H1 (cell line): ENCODE data around the gene HSFX4. TPM values are rescaled to one million over a fixed set of nuclear protein-coding genes. Genes with fewer than 3 reads are reported as not detected.
"Not testable (repeated sequence)": the region's sequence is repeated elsewhere in the genome, so short reads cannot be mapped to it uniquely, and the experiment has no call there.

Source experiments
- CTCF ChIA-PET: fragments of 300-600 bp; sonication (Branson Sonifier 250); formaldehyde crosslinking; loops from one replicate; lab custom pipeline; 2021; ENCODE audit not compliant: partially characterized antibody; lab: Charles Lee
- POLR2A ChIA-PET: fragments of 300-600 bp; sonication (Branson Sonifier 250); formaldehyde crosslinking; loops from one replicate; lab custom pipeline; 2021; ENCODE audit warnings: inconsistent platforms; ENCODE audit not compliant: partially characterized antibody; lab: Charles Lee
- DNase-seq, 2 experiments: peaks; one replicate each; pipeline versions ENCODE4 v3.0.0 to v3.0.0-alpha.2; 2010 to 2022; ENCODE audit warnings: low spot score in 2 of 2, low read depth in 1 of 2, mixed read lengths in 1 of 2
- FAIRE-seq: peaks from 2 replicates; lab custom pipeline; 2011; peaks lifted over from hg19 to GRCh38; lab: Jason Lieb, UNC
- H2AFZ ChIP-seq: 2 replicates; pipeline ENCODE4 v1.8.1; 2012; ENCODE audit warnings: low read length, inconsistent platforms
- H2AK5ac ChIP-seq: 2 replicates; pipeline ENCODE4 v1.6.1; 2013; ENCODE audit warnings: low read depth, low read length
- H2BK120ac ChIP-seq: replicated peaks from 2 replicates; pipeline ENCODE3; 2013; ENCODE audit warnings: low read depth, low read length, inconsistent platforms
- H2BK12ac ChIP-seq: 2 replicates; pipeline ENCODE4 v1.6.1; 2013; ENCODE audit warnings: low read depth, low read length
- H2BK15ac ChIP-seq: 2 replicates; pipeline ENCODE4 v1.6.1; 2013; ENCODE audit warnings: low read length
- H2BK20ac ChIP-seq: 2 replicates; pipeline ENCODE4 v1.6.1; 2013; ENCODE audit warnings: low read length
- H2BK5ac ChIP-seq: 2 replicates; pipeline ENCODE4 v1.6.1; 2013; ENCODE audit warnings: low read depth, low read length
- H3K14ac ChIP-seq: 2 replicates; pipeline ENCODE4 v1.6.1; 2013; ENCODE audit warnings: inconsistent platforms; ENCODE audit not compliant: insufficient read length
- H3K18ac ChIP-seq: 2 replicates; pipeline ENCODE4 v1.6.1; 2013; ENCODE audit warnings: low read length; ENCODE audit errors: extremely low read depth
- H3K23ac ChIP-seq: 2 replicates; pipeline ENCODE4 v1.6.1; 2013; ENCODE audit warnings: inconsistent platforms; ENCODE audit not compliant: insufficient read length
- H3K23me2 ChIP-seq: 2 replicates; pipeline ENCODE4 v1.6.1; 2013; ENCODE audit warnings: low read depth, low read length
- H3K27ac ChIP-seq: 2 replicates; pipeline ENCODE4 v1.6.1; 2011; ENCODE audit warnings: low read depth, low read length, inconsistent platforms
- H3K27me3 ChIP-seq, 4 experiments: replicated peaks in 1 of 4; 1 replicate in 1 of 4; 2 replicates in 3 of 4; pipeline versions ENCODE4 v1.6.1 to v1.8.1; 2011 to 2013; ENCODE audit warnings: low read length in 3 of 4, mild to moderate bottlenecking in 3 of 4, inconsistent platforms in 2 of 4, mixed read lengths in 2 of 4, moderate library complexity in 1 of 4; ENCODE audit not compliant: control insufficient read depth in 3 of 4, insufficient read depth in 3 of 4; ENCODE audit errors: extremely low read depth in 1 of 4
- H3K36me3 ChIP-seq, 4 experiments: 2 replicates each; pipeline versions ENCODE4 v1.6.1 to v1.8.1; 2011 to 2013; ENCODE audit warnings: mild to moderate bottlenecking in 4 of 4, low read length in 3 of 4, moderate library complexity in 2 of 4, control low read depth in 1 of 4, inconsistent platforms in 1 of 4; ENCODE audit not compliant: insufficient read depth in 4 of 4, control insufficient read depth in 2 of 4
- H3K4ac ChIP-seq: replicated peaks from 2 replicates; pipeline ENCODE3; 2013; ENCODE audit warnings: low read length, low read depth, mixed read lengths, inconsistent platforms; ENCODE audit not compliant: insufficient read length
- H3K4me1 ChIP-seq, 4 experiments: replicated peaks in 1 of 4; 1 replicate in 1 of 4; 2 replicates in 3 of 4; pipeline versions ENCODE4 v1.6.1 to v1.8.1; 2011 to 2013; ENCODE audit warnings: low read length in 3 of 4, inconsistent platforms in 2 of 4, mixed read lengths in 1 of 4; ENCODE audit not compliant: insufficient read depth in 4 of 4, control insufficient read depth in 3 of 4
- H3K4me2 ChIP-seq, 2 experiments: 2 replicates each; pipeline versions ENCODE4 v1.6.1 to v1.8.1; 2011 to 2013; ENCODE audit warnings: low read depth in 2 of 2, low read length in 2 of 2, control low read depth in 1 of 2, inconsistent platforms in 1 of 2, mild to moderate bottlenecking in 1 of 2; ENCODE audit not compliant: insufficient read depth in 1 of 2
- H3K4me3 ChIP-seq, 4 experiments: fragments of 200-600, 300-600 bp in 1 of 4; sonication (generic), shearing (Covaris generic), sonication (Bioruptor Twin) in 1 of 4; 2 replicates each; pipeline versions ENCODE4 v1.5.1 to v1.8.1; 2011 to 2016; ENCODE audit warnings: low read length in 4 of 4, low read depth in 3 of 4, control low read depth in 2 of 4, inconsistent platforms in 2 of 4, mild to moderate bottlenecking in 2 of 4, mixed read lengths in 1 of 4, moderate library complexity in 1 of 4; ENCODE audit not compliant: insufficient read depth in 2 of 4; ENCODE audit errors: extremely low read depth in 1 of 4
- H3K56ac ChIP-seq: replicated peaks from 2 replicates; pipeline ENCODE3; 2013; ENCODE audit warnings: low read depth, mild to moderate bottlenecking, mixed read lengths, low read length, inconsistent platforms; ENCODE audit not compliant: insufficient read length
- H3K79me1 ChIP-seq: 2 replicates; pipeline ENCODE4 v1.6.1; 2013; ENCODE audit warnings: low read depth, low read length, control low read depth
- H3K79me2 ChIP-seq, 2 experiments: 2 replicates each; pipeline versions ENCODE4 v1.6.1 to v1.8.1; 2012 to 2013; ENCODE audit warnings: low read length in 2 of 2, mild to moderate bottlenecking in 2 of 2, inconsistent platforms in 1 of 2; ENCODE audit not compliant: insufficient read depth in 2 of 2, control insufficient read depth in 1 of 2
- H3K9ac ChIP-seq, 4 experiments: replicated peaks in 1 of 4; 1 replicate in 1 of 4; 2 replicates in 3 of 4; pipeline versions ENCODE4 v1.6.1 to v1.8.1; 2011 to 2013; ENCODE audit warnings: low read depth in 3 of 4, low read length in 3 of 4, control low read depth in 2 of 4, mild to moderate bottlenecking in 2 of 4, moderate library complexity in 2 of 4, inconsistent platforms in 1 of 4; ENCODE audit errors: extremely low read depth in 1 of 4
- H3K9me3 ChIP-seq, 2 experiments: 2 replicates each; pipeline versions ENCODE4 v1.6.1 to v1.8.1; 2012 to 2013; ENCODE audit warnings: mild to moderate bottlenecking in 2 of 2, moderate library complexity in 2 of 2, control low read depth in 1 of 2, inconsistent platforms in 1 of 2, low read depth in 1 of 2, low read length in 1 of 2, mixed read lengths in 1 of 2; ENCODE audit not compliant: insufficient read depth in 2 of 2
- H4K20me1 ChIP-seq, 2 experiments: replicated peaks in 1 of 2; 2 replicates each; pipeline versions ENCODE3 to v1.8.1; 2011 to 2013; ENCODE audit warnings: inconsistent platforms in 2 of 2, low read length in 2 of 2, mild to moderate bottlenecking in 1 of 2; ENCODE audit not compliant: insufficient read depth in 2 of 2, control insufficient read depth in 1 of 2
- H4K5ac ChIP-seq: 2 replicates; pipeline ENCODE4 v1.6.1; 2013; ENCODE audit warnings: low read length, low read depth, mixed read lengths, inconsistent platforms; ENCODE audit not compliant: insufficient read length
- H4K8ac ChIP-seq: 2 replicates; pipeline ENCODE4 v1.8.0; 2013; ENCODE audit warnings: mild to moderate bottlenecking, moderate library complexity, low read length, inconsistent platforms; ENCODE audit not compliant: insufficient read depth; ENCODE audit errors: extremely low read depth
- H4K91ac ChIP-seq: replicated peaks from 2 replicates; pipeline ENCODE3; 2013; ENCODE audit warnings: low read length, mixed read lengths, inconsistent platforms; ENCODE audit not compliant: insufficient read length
- WGBS, 2 experiments: shearing (Covaris generic) in 1 of 2; methylation state at CpG; one replicate each; pipeline versions ENCODE4 v1.1.6 to v1.1.7; 2013 to 2015; ENCODE audit warnings: low lambda C conversion rate in 2 of 2, mixed read lengths in 2 of 2, inconsistent platforms in 1 of 2, low coverage in 1 of 2, missing lambda C conversion rate in 1 of 2; ENCODE audit not compliant: insufficient replicate concordance in 2 of 2, insufficient coverage in 1 of 2, insufficient read length in 1 of 2; ENCODE audit errors: extremely low coverage in 1 of 2, missing lambda C conversion rate in 1 of 2; 5-methylcytosine and 5-hydroxymethylcytosine counted together
- polyA plus RNA-seq, 7 experiments: library from polyadenylated mRNA; depleted of rRNA in 3 of 7; stranded (reverse) in 5 of 7; unstranded in 2 of 7; fragments of >200 nt in 5 of 7; fragments of 200-250 nt in 2 of 7; gene quantifications; 1 replicate in 5 of 7; 2 replicates in 1 of 7; 4 replicates in 1 of 7; pipeline versions ENCODE4 v1.2.1 to v1.2.3, GENCODE V29; 2011 to 2013; ENCODE audit warnings: missing spikeins in 2 of 7, mixed read lengths in 2 of 7
- total RNA-seq: library from RNA; stranded (reverse); fragmentation: NEBNext Ultra II Directional; extraction: Animal tissue kit (Norgen Biotek cat#: 25700); gene quantifications from 2 replicates; pipeline ENCODE4 v1.2.1, GENCODE V29; 2021

HSFX4 gene
- total and polyA plus RNA-seq, 2 of the 8 experiments (the other 6 are each of a cell fraction or from before 2014, with no cell fraction given): not detected

GRCh38 chrX:149932970-149933369 lies 3.6 kb downstream of the HSFX4 start:
- CTCF ChIA-PET, DNase-seq, H3K56ac ChIP-seq, H3K14ac ChIP-seq, H3K4ac ChIP-seq, H2BK20ac ChIP-seq, H4K8ac ChIP-seq, H3K9me3 ChIP-seq, H3K36me3 ChIP-seq, H4K5ac ChIP-seq, H3K9ac ChIP-seq, H2AFZ ChIP-seq, H3K27ac ChIP-seq, POLR2A ChIA-PET, H3K4me2 ChIP-seq, H3K4me1 ChIP-seq, H3K79me2 ChIP-seq, H3K23me2 ChIP-seq, H4K91ac ChIP-seq, H3K79me1 ChIP-seq, H2BK5ac ChIP-seq, FAIRE-seq, H3K4me3 ChIP-seq, H3K18ac ChIP-seq, H2BK15ac ChIP-seq, H3K27me3 ChIP-seq, H2BK120ac ChIP-seq, H2BK12ac ChIP-seq, H2AK5ac ChIP-seq, H4K20me1 ChIP-seq, H3K23ac ChIP-seq: not testable (repeated sequence)
- WGBS, 2 experiments: 100% methylated on average over 1 of the region's 5 CpGs; no CpG with 5 or more reads in 1 of the 2 experiments
